SK-N-SH (cell line): ENCODE measurements around the gene ATF6. TPM values are rescaled to one million over a fixed set of nuclear protein-coding genes. Genes with fewer than 3 reads are reported as not detected.

Experiments
- CTCF ChIA-PET: fragments of 300-600, 350-600 bp; formaldehyde crosslinking; extraction: SDS; loops from one replicate; lab custom pipeline; 2021; lab: Yijun Ruan, JAX
- POLR2A ChIA-PET: fragments of 350-600 bp; sonication (Branson Sonifier 250); formaldehyde crosslinking; extraction: SDS; loops from one replicate; lab custom pipeline; 2020; ENCODE audit warnings: antibody characterized with exemption, inconsistent platforms; lab: Yijun Ruan, JAX
- DNase-seq: peaks from one replicate; pipeline ENCODE4 v3.0.0; 2012
- H2AFZ ChIP-seq: fragments of 200-600 bp; sonication (generic); 2 replicates; pipeline ENCODE4 v1.8.1; 2016; ENCODE audit warnings: antibody characterized with exemption, mild to moderate bottlenecking, low read depth
- H3F3A ChIP-seq: fragments of 200-600 bp; sonication (generic); replicated peaks from 2 replicates; pipeline ENCODE3; 2016; ENCODE audit warnings: antibody characterized with exemption, mild to moderate bottlenecking; ENCODE audit not compliant: insufficient read depth
- H3K27ac ChIP-seq, 2 experiments: fragments of 200-500 bp in 1 of 2; fragments of 200-600 bp in 1 of 2; sonication (Bioruptor generic) in 1 of 2; sonication (generic), shearing (Covaris generic) in 1 of 2; 2 replicates each; pipeline versions ENCODE4 v1.5.1 to v1.6.1; 2014 to 2016; ENCODE audit warnings: low read depth in 2 of 2, inconsistent platforms in 1 of 2, low read length in 1 of 2, mild to moderate bottlenecking in 1 of 2, mixed read lengths in 1 of 2
- H3K27me3 ChIP-seq: fragments of 200-600 bp; sonication (generic), shearing (Covaris generic); 2 replicates; pipeline ENCODE4 v1.6.1; 2016; ENCODE audit warnings: mixed run types; ENCODE audit not compliant: insufficient read depth
- H3K36me3 ChIP-seq, 2 experiments: fragments of 200-500 bp in 1 of 2; fragments of 200-600 bp in 1 of 2; sonication (Bioruptor generic) in 1 of 2; sonication (generic) in 1 of 2; replicated peaks in 1 of 2; 2 replicates each; pipeline versions ENCODE3 to v1.5.1; 2014 to 2016; ENCODE audit warnings: low read length in 1 of 2, mild to moderate bottlenecking in 1 of 2; ENCODE audit not compliant: insufficient read depth in 2 of 2, control insufficient read depth in 1 of 2
- H3K4me1 ChIP-seq, 2 experiments: fragments of 200-500 bp in 1 of 2; fragments of 200-600 bp in 1 of 2; sonication (Bioruptor generic) in 1 of 2; sonication (generic), shearing (Covaris generic) in 1 of 2; 2 replicates each; pipeline versions ENCODE4 v1.5.1 to v1.6.1; 2014 to 2016; ENCODE audit warnings: low read depth in 1 of 2, low read length in 1 of 2, mixed run types in 1 of 2; ENCODE audit not compliant: insufficient read depth in 2 of 2, control insufficient read depth in 1 of 2
- H3K4me2 ChIP-seq: fragments of 200-600 bp; sonication (generic), shearing (Covaris generic); 2 replicates; pipeline ENCODE4 v1.6.1; 2017; ENCODE audit warnings: mixed run types
- H3K4me3 ChIP-seq, 2 experiments: fragments of 200-500 bp in 1 of 2; fragments of 200-600 bp in 1 of 2; sonication (Bioruptor generic) in 1 of 2; sonication (generic), shearing (Covaris generic) in 1 of 2; 2 replicates each; pipeline versions ENCODE4 v1.5.1 to v1.8.1; 2014 to 2016; ENCODE audit warnings: low read depth in 2 of 2, inconsistent platforms in 1 of 2, low read length in 1 of 2, mild to moderate bottlenecking in 1 of 2, mixed read lengths in 1 of 2, moderate library complexity in 1 of 2
- H3K79me2 ChIP-seq: fragments of 200-600 bp; sonication (generic); 2 replicates; pipeline ENCODE4 v1.8.1; 2017; ENCODE audit warnings: mild to moderate bottlenecking; ENCODE audit not compliant: insufficient read depth
- H3K9ac ChIP-seq: fragments of 200-600 bp; sonication (generic); 2 replicates; pipeline ENCODE4 v1.6.1; 2017; ENCODE audit warnings: mixed run types
- H3K9me2 ChIP-seq: fragments of 200-600 bp; sonication (generic); 2 replicates; pipeline ENCODE4 v1.6.1; 2017; ENCODE audit warnings: mixed run types
- H3K9me3 ChIP-seq: fragments of 200-600 bp; sonication (generic); 2 replicates; pipeline ENCODE4 v1.6.1; 2017; ENCODE audit warnings: mixed run types, mild to moderate bottlenecking, moderate library complexity
- H4K20me1 ChIP-seq: fragments of 200-600 bp; sonication (generic); 2 replicates; pipeline ENCODE4 v1.6.1; 2017; ENCODE audit warnings: mild to moderate bottlenecking, mixed run types; ENCODE audit not compliant: insufficient read depth
- CTCF ChIP-seq: fragments of 200-600 bp; sonication (generic); IDR thresholded peaks from 2 replicates; pipeline ENCODE4 v1.6.1; 2017; ENCODE audit warnings: antibody characterized with exemption, mild to moderate bottlenecking, moderate library complexity
- ELF1 ChIP-seq: IDR thresholded peaks from 2 replicates; pipeline ENCODE4 v1.4.0; 2012
- EP300 ChIP-seq, 2 experiments: IDR thresholded peaks; 2 replicates each; pipeline versions ENCODE4 v1.4.0 to v1.6.1; 2012; ENCODE audit warnings: borderline replicate concordance in 1 of 2, low read depth in 1 of 2, low read length in 1 of 2
- GABPA ChIP-seq: IDR thresholded peaks from 2 replicates; pipeline ENCODE4 v1.4.0; 2012; ENCODE audit warnings: low read depth, mild to moderate bottlenecking
- GATA2 ChIP-seq: sonication (generic); formaldehyde crosslinking; IDR thresholded peaks from 2 replicates; pipeline ENCODE4 v1.5.0; 2020; ENCODE audit warnings: mild to moderate bottlenecking, missing genetic modification reagents
- IRF3 ChIP-seq: fragments of 150-350 bp; IDR thresholded peaks from 2 replicates; pipeline ENCODE4 v1.6.1; 2016; ENCODE audit warnings: mild to moderate bottlenecking, low read depth, low read length
- JUND ChIP-seq: IDR thresholded peaks from 2 replicates; pipeline ENCODE4 v1.4.0; 2012
- MEF2A ChIP-seq: IDR thresholded peaks from 2 replicates; pipeline ENCODE4 v1.4.0; 2012; ENCODE audit warnings: low read depth, borderline replicate concordance
- MXI1 ChIP-seq: IDR thresholded peaks from 2 replicates; pipeline ENCODE4 v1.6.1; 2012; ENCODE audit warnings: mild to moderate bottlenecking, low read depth, low read length, improper control_type of control experiment
- NFIC ChIP-seq: IDR thresholded peaks from 2 replicates; pipeline ENCODE4 v1.4.0; 2012; ENCODE audit warnings: borderline replicate concordance
- PBX3 ChIP-seq: IDR thresholded peaks from 2 replicates; pipeline ENCODE4; 2012
- RCOR1 ChIP-seq: fragments of 150-350 bp; IDR thresholded peaks from 2 replicates; pipeline ENCODE4 v1.6.1; 2017; ENCODE audit warnings: antibody characterized with exemption, low read length
- REST ChIP-seq: IDR thresholded peaks from 2 replicates; pipeline ENCODE4 v1.6.1; 2012; ENCODE audit warnings: mild to moderate bottlenecking, low read depth, low read length, moderate library complexity
- RFX5 ChIP-seq: IDR thresholded peaks from 2 replicates; pipeline ENCODE4 v1.6.1; 2012; ENCODE audit warnings: mild to moderate bottlenecking, improper control_type of control experiment, low read length
- TEAD4 ChIP-seq: IDR thresholded peaks from 2 replicates; pipeline ENCODE4 v1.4.0; 2012; ENCODE audit warnings: mild to moderate bottlenecking, borderline replicate concordance; ENCODE audit not compliant: insufficient read depth
- ZBTB33 ChIP-seq: IDR thresholded peaks from 2 replicates; pipeline ENCODE4 v1.4.0; 2012; ENCODE audit warnings: low read depth, borderline replicate concordance
- WGBS: methylation state at CpG from one replicate; pipeline ENCODE4 v1.1.6; 2017; ENCODE audit warnings: low lambda C conversion rate; 5-methylcytosine and 5-hydroxymethylcytosine counted together
- polyA plus RNA-seq, 3 experiments: library from polyadenylated mRNA; depleted of rRNA; stranded (reverse); fragments of >200 nt; gene quantifications; 2 replicates each; pipeline ENCODE4 v1.2.3, GENCODE V29; 2012

ATF6 gene
- polyA plus RNA-seq, 1 of the 3 experiments (the other 2 are of a cell fraction) = 8.8 TPM

- Histone ChIP-seq H3K4me2 (no peak overlapping the region), H3K9me3 (no peaks in the 10 kb centered on the region), H3K4me1 (peaks cover 0 to 3% of the 10 kb centered on the region in 2 experiments; a peak in 1 of 4 replicates), H3K27ac (no peak overlapping the region), H3F3A (no peaks in the 10 kb centered on the region), H3K27me3 (no peaks in the 10 kb centered on the region), H4K20me1 (no peaks in the 10 kb centered on the region), H3K4me3 (no peak overlapping the region), H3K36me3 (peaks cover 0 to under 1% of the 10 kb centered on the region in 2 experiments), H3K9me2 (no peaks in the 10 kb centered on the region), H2AFZ (no peak overlapping the region), H3K9ac (no peak overlapping the region), H3K79me2 (no peaks in the 10 kb centered on the region)
- POLR2A ChIA-PET = no interaction called here
- TF ChIP-seq RCOR1 (no peak), TEAD4 (no peak)
- CTCF ChIA-PET = interaction anchor here (0.7 kb wide), 1 partner anchor 14 kb away, joined by 3 read pairs; no protein-coding TSS in a partner anchor
- DNase-seq = no peak
- 76% methylated on average over 3 of the region's 3 CpGs for WGBS
Measured at GRCh38 chr1:161940866-161941591, 174.9 kb downstream of the ATF6 start.

DNA sequence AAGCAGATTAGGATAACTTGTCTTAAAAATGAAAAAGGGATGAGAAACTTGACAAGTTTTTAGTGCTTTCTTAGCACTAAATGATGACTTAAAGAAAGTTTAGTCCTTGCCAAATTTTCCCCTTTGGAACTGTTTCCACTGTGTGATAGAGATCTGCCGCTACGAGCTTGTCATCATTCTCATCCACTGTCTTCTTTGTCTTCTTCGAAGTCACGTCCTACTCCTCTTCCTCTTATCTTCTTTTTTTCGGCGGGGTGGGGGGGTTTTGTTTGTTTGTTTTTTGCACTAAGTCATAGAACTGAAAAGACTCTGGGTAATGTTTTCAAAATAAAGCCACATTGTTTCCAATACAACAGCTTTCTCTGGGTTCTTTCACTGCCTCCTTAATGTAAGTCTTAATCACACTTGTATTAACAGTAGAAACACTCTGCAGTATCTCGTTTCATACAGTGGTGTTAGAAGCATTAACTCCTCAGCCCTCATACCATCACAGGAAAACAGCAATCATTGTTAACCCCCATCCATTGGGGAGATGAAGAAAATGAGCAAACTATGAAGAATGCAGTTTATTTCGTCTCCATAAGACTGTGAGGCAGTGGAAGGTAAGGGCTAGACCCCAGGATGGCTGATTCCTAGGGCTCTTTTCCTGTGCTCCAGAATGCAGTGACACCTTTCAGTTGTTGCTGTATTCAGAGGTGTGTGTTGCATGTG, 175.8 kb downstream of the ATF6 start:
- ChIA-PET CTCF (interaction anchor here (0.7 kb wide), 1 partner anchor 13 kb away, joined by 3 read pairs; no protein-coding TSS in a partner anchor), POLR2A (no interaction called here)
- DNase-seq = no peak
- no peak overlapping the region for H3K9ac ChIP-seq
- H3F3A ChIP-seq = no peaks in the 10 kb centered on the region
- no peaks in the 10 kb centered on the region for H3K36me3 ChIP-seq
- no peaks in the 10 kb centered on the region for H3K27me3 ChIP-seq
- H2AFZ ChIP-seq = no peak overlapping the region
- H3K4me3 ChIP-seq = no peak overlapping the region
- H3K4me1 ChIP-seq = peaks cover 0 to 3% of the 10 kb centered on the region in 2 experiments; a peak in 1 of 4 replicates
- WGBS = 89% methylated on average over 8 of the region's 8 CpGs
- no peaks in the 10 kb centered on the region for H3K79me2 ChIP-seq
- no peaks in the 10 kb centered on the region for H3K9me3 ChIP-seq
- H3K9me2 ChIP-seq = no peaks in the 10 kb centered on the region
- H4K20me1 ChIP-seq = no peaks in the 10 kb centered on the region
- no peak overlapping the region for H3K4me2 ChIP-seq
- no peak overlapping the region for H3K27ac ChIP-seq
- TF ChIP-seq ELF1 (no peak), CTCF (no peak), MEF2A (no peak), PBX3 (no peak), GABPA (no peak), RFX5 (no peak), ZBTB33 (no peak), RCOR1 (no peak), MXI1 (no peak), NFIC (no peak), GATA2 (CRISPR knock-in tag) (no peak), REST (no peak), IRF3 (no peak), EP300 (IDR thresholded peaks at IDR 0.05; ENCODE audit: borderline replicate concordance in 1 of 2, low read depth in 1 of 2, low read length in 1 of 2) (no peak), JUND (no peak)
